Measurements from ENCODE around the gene CHMP6. TPM values are rescaled to one million over a fixed set of nuclear protein-coding genes. Genes with fewer than 3 reads are reported as not detected.
A peak's percentile ranks its signal among the peaks of the same experiment; 100 is the strongest.

The CHMP6 gene
- total and polyA plus RNA-seq, 12 donors: 7.8 to 35.3 (median 25.8) TPM

DNA sequence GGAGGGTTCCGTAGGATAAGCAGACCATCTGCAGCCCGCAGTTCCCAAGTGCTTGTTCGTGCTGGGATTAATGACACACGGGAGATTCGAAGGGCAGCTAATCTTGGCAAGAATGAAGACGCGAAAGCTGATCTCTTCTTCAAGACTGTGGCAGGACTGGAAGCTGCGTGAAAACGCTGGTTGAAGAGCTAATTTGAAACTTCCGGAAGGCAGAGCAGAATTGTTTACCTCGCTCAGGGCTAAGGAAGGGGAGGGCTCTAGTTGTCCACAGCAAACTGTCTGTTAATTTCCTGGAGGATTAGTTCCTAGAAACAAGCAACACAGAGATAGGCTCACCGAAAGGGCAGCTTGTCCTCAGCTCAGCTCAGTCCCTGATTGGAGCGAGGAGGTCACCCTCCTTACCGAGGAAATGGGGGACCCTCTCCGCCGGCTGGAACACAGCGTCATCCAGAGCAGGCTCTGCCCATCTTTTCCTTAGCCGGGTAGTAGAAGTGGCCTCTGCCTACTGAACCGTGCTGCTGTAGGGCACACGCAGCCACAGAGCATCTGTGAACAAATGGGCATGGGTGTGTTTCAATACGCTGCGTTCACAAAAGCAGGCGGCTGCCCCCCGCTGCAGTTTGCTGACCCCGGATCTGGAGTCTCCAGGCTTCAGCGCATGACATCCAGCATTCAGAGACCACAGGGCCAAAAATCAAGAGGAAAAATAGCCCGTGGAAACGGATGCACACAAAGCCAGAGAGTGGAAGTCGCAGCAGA, 26.6 kb downstream of the CHMP6 start:
- TF ChIP-seq, protein P1, sequence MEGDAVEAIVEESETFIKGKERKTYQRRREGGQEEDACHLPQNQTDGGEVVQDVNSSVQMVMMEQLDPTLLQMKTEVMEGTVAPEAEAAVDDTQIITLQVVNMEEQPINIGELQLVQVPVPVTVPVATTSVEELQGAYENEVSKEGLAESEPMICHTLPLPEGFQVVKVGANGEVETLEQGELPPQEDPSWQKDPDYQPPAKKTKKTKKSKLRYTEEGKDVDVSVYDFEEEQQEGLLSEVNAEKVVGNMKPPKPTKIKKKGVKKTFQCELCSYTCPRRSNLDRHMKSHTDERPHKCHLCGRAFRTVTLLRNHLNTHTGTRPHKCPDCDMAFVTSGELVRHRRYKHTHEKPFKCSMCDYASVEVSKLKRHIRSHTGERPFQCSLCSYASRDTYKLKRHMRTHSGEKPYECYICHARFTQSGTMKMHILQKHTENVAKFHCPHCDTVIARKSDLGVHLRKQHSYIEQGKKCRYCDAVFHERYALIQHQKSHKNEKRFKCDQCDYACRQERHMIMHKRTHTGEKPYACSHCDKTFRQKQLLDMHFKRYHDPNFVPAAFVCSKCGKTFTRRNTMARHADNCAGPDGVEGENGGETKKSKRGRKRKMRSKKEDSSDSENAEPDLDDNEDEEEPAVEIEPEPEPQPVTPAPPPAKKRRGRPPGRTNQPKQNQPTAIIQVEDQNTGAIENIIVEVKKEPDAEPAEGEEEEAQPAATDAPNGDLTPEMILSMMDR (IDR thresholded peaks at IDR 0.05): no peak
- TF ChIP-seq POLR2A (IDR thresholded peaks at IDR 0.05): no peak
- Histone ChIP-seq H3K4me3 (peak overlapping the region in 1 of 4 donors; percentile 33), H3K36me3 (replicated peaks in 1 of 2) (no peaks in the 10 kb centered on the region), H3K27me3 (no peaks in the 10 kb centered on the region), H3K9me3 (replicated peaks in 1 of 3) (no peaks in the 10 kb centered on the region), H3K27ac (peak overlapping the region in 3 of 5 donors; percentile 3 to 78 (median 74)), H3K4me1 (replicated peaks in 1 of 2) (peaks cover 5 to 18% of the 10 kb centered on the region in 2 donors)
- 18 to 31% (median 27%) methylated on average over 26 to 29 of the region's 29 CpGs for WGBS, 4 donors
- intact Hi-C loops (cut with DNase I): no loop called here
- DNase-seq: no peak

GRCh38 chr17:81019563-81020442, 28.2 kb downstream of the CHMP6 start:
- no peak overlapping the region for H3K27ac ChIP-seq
- no peak for DNase-seq
- intact Hi-C loops (cut with DNase I): loop anchor here in 1 of 2 donors (5.0 kb wide), 1 partner anchor 82 kb away; no protein-coding TSS in a partner anchor

DNA sequence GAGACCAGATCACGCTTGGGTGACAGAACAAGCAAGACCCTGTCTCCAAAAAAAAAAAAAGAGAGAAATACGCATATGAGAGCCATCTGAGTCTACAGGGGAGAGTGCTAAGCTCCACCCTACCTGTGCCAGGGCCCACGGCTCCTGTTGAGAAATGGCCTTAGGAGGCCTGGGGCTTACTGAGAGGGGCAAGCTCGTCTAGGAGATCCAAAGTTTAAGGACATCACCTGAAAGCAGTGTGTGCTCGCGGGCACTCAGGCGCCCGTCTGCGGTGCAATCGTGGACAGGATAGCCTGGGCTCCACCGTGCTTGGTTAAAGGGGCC, 28.8 kb downstream of the CHMP6 start:
- TF ChIP-seq, protein P1 (IDR thresholded peaks at IDR 0.05): no peak
- TF ChIP-seq POLR2A (IDR thresholded peaks at IDR 0.05): no peak
- Histone ChIP-seq H3K4me1 (replicated peaks in 1 of 2) (peaks cover 5 to 18% of the 10 kb centered on the region in 2 donors), H3K4me3 (no peak overlapping the region), H3K36me3 (replicated peaks in 1 of 2) (no peaks in the 10 kb centered on the region), H3K27ac (peak overlapping the region in 1 of 5 donors; percentile 73), H3K9me3 (replicated peaks in 1 of 3) (no peaks in the 10 kb centered on the region), H3K27me3 (no peaks in the 10 kb centered on the region)
- DNase-seq: no peak
- intact Hi-C loops (cut with DNase I): loop anchor here in 1 of 2 donors (5.0 kb wide), 1 partner anchor 82 kb away; no protein-coding TSS in a partner anchor
- 81 to 89% (median 84%) methylated on average over 6 to 11 of the region's 11 CpGs for WGBS, 4 donors

More at GRCh38 chr17:81019563-81020442, 28.2 kb downstream of the CHMP6 start:
- TF ChIP-seq, protein P1 (IDR thresholded peaks at IDR 0.05): no peak
- no peak for TF ChIP-seq POLR2A (IDR thresholded peaks at IDR 0.05)
- H3K27me3 ChIP-seq: no peaks in the 10 kb centered on the region
- WGBS, 4 donors: 82 to 94% (median 85%) methylated on average over 20 to 24 of the region's 24 CpGs
- no peaks in the 10 kb centered on the region for H3K9me3 ChIP-seq (replicated peaks in 1 of 3)
- peaks cover 5 to 18% of the 10 kb centered on the region in 2 donors for H3K4me1 ChIP-seq (replicated peaks in 1 of 2)
- no peaks in the 10 kb centered on the region for H3K36me3 ChIP-seq (replicated peaks in 1 of 2)
- no peak overlapping the region for H3K4me3 ChIP-seq
